ENCODE results near the gene IL17REL. TPM values are rescaled to one million over a fixed set of nuclear protein-coding genes. Genes with fewer than 3 reads are reported as not detected.

The IL17REL gene
- total and polyA plus RNA-seq, 2 of the 13 experiments (the other 11 are each of a cell fraction or from before 2014, with no cell fraction given): not detected

DNA sequence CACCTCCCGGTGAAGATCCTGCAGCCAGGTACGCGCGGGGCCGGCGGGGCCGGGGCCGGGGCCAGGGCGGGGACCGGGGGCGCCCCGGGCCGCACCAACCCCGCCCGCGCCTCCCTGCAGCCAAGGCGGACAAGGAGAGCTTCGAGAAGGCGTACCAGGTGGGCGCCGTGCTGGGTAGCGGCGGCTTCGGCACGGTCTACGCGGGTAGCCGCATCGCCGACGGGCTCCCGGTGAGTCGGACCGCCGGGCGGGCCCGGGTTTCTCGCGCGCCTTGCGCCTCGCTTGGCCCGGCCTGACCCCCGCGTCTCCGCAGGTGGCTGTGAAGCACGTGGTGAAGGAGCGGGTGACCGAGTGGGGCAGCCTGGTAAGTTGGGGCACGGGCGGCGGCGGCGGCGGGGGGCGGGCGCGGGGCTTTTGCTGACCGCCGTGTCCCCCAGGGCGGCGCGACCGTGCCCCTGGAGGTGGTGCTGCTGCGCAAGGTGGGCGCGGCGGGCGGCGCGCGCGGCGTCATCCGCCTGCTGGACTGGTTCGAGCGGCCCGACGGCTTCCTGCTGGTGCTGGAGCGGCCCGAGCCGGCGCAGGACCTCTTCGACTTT is 51.5 kb downstream of the IL17REL start (continued):
- TF ChIP-seq ZNF850 (CRISPR knock-in tag; conservative IDR thresholded peaks at IDR 0.05) (no peak), IRF2 (CRISPR knock-in tag; IDR thresholded peaks at IDR 0.05) (no peak), ZNF772 (CRISPR knock-in tag; IDR thresholded peaks at IDR 0.05) (no peak), GTF2F1 (IDR thresholded peaks at IDR 0.05; ENCODE audit: low read length) (no peak), MIXL1 (CRISPR knock-in tag; IDR thresholded peaks at IDR 0.05) (no peak), FOXM1 (CRISPR knock-in tag; IDR thresholded peaks at IDR 0.05) (no peak), HMGXB4 (CRISPR knock-in tag; IDR thresholded peaks at IDR 0.05; ENCODE audit: borderline replicate concordance in 1 of 2, low read depth in 1 of 2) (0 out of 4 replicates have a peak, but pooled peaks of 1 of the 2 experiments have one; percentile 26), BRCA1 (CRISPR knock-in tag; IDR thresholded peaks at IDR 0.05) (no peak), PHB2 (IDR thresholded peaks at IDR 0.05; ENCODE audit: partially characterized antibody) (no peak), NPAS2 (CRISPR knock-in tag; IDR thresholded peaks at IDR 0.05; ENCODE audit: borderline replicate concordance) (no peak), TFAP4 (IDR thresholded peaks at IDR 0.05; ENCODE audit: borderline replicate concordance, low read depth) (no peak), ZMYM4 (CRISPR knock-in tag; IDR thresholded peaks at IDR 0.05) (no peak), MAX (IDR thresholded peaks at IDR 0.05) (0 out of 2 replicates have a peak, but pooled peaks have one; percentile 50), ZNF75D (CRISPR knock-in tag; IDR thresholded peaks at IDR 0.05; ENCODE audit: borderline replicate concordance) (no peak), GFI1 (CRISPR knock-in tag; IDR thresholded peaks at IDR 0.05; ENCODE audit: borderline replicate concordance) (no peak), ZBTB38 (CRISPR knock-in tag; IDR thresholded peaks at IDR 0.05) (no peak), CBX5 (CRISPR knock-in tag; IDR thresholded peaks at IDR 0.05; ENCODE audit: borderline replicate concordance) (no peak), USF2 (IDR thresholded peaks at IDR 0.05; ENCODE audit: low read depth, low read length) (no peak), USF2 (CRISPR knock-in tag; IDR thresholded peaks at IDR 0.05; ENCODE audit: borderline replicate concordance) (no peak), RBFOX2 (IDR thresholded peaks at IDR 0.05; ENCODE audit: low read depth, low read length) (peak; percentile 26), MZF1 (CRISPR knock-in tag; IDR thresholded peaks at IDR 0.05; ENCODE audit: borderline replicate concordance) (no peak), ZNF253 (CRISPR knock-in tag; IDR thresholded peaks at IDR 0.05; ENCODE audit: borderline replicate concordance) (no peak), ZNF780A (CRISPR knock-in tag; IDR thresholded peaks at IDR 0.05) (no peak), SIX4 (CRISPR knock-in tag; IDR thresholded peaks at IDR 0.05) (no peak), ZNF672 (CRISPR knock-in tag; IDR thresholded peaks at IDR 0.05) (no peak), ZNF768 (CRISPR knock-in tag; IDR thresholded peaks at IDR 0.05) (peak; percentile 9; the same call in 1 of the 2 replicates)
- TF ChIP-seq, protein P1, sequence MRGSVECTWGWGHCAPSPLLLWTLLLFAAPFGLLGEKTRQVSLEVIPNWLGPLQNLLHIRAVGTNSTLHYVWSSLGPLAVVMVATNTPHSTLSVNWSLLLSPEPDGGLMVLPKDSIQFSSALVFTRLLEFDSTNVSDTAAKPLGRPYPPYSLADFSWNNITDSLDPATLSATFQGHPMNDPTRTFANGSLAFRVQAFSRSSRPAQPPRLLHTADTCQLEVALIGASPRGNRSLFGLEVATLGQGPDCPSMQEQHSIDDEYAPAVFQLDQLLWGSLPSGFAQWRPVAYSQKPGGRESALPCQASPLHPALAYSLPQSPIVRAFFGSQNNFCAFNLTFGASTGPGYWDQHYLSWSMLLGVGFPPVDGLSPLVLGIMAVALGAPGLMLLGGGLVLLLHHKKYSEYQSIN (CRISPR knock-in tag; IDR thresholded peaks at IDR 0.05; ENCODE audit: borderline replicate concordance): no peak

All from HepG2 (cell line).